WTC11 (cell line): ENCODE results near the gene KBTBD2. TPM values are rescaled to one million over a fixed set of nuclear protein-coding genes. Genes with fewer than 3 reads are reported as not detected.
A peak's percentile ranks its signal among the peaks of the same experiment; 100 is the strongest.

Experiments
- ATAC-seq: fragments of 200-7000 bp; cut with Tn5 transposase; 2 replicates; pipeline ENCODE4 v1.10.0; 2021; ENCODE audit warnings: mild to moderate bottlenecking, moderate library complexity
- CTCF ChIA-PET: fragments of 300-600 bp; sonication (Branson Sonifier 250); formaldehyde crosslinking; loops from one replicate; lab custom pipeline; 2021; ENCODE audit warnings: antibody characterized with exemption; lab: Charles Lee
- POLR2A ChIA-PET: fragments of 350-600 bp; sonication (Branson Sonifier 250); formaldehyde crosslinking; loops from one replicate; lab custom pipeline; 2021; ENCODE audit warnings: antibody characterized with exemption; lab: Charles Lee
- DNase-seq: peaks from one replicate; pipeline ENCODE4 v3.0.0; 2021; ENCODE audit warnings: low spot score
- H3K27ac Mint-ChIP-seq: 2 replicates; pipeline ENCODE4 v1.8.0; 2021; ENCODE audit warnings: mixed read lengths
- H3K27me3 Mint-ChIP-seq: 2 replicates; pipeline ENCODE4 v1.8.0; 2021; ENCODE audit warnings: low read depth, mild to moderate bottlenecking, moderate library complexity, mixed read lengths
- H3K36me3 Mint-ChIP-seq: 2 replicates; pipeline ENCODE4 v1.8.0; 2021; ENCODE audit warnings: mixed read lengths
- H3K4me1 Mint-ChIP-seq: 2 replicates; pipeline ENCODE4 v1.8.0; 2022; ENCODE audit warnings: mixed read lengths
- H3K4me3 Mint-ChIP-seq: 2 replicates; pipeline ENCODE4 v1.8.0; 2021; ENCODE audit warnings: mild to moderate bottlenecking, moderate library complexity, mixed read lengths
- H3K9me3 Mint-ChIP-seq: 2 replicates; pipeline ENCODE4 v1.8.0; 2021; ENCODE audit warnings: mixed read lengths
- AR ChIP-seq: fragments of 250-450 bp; sonication (Bioruptor Pico); IDR thresholded peaks from 2 replicates; pipeline ENCODE4 v1.9.0; 2021; ENCODE audit warnings: mild to moderate bottlenecking
- CREB1 ChIP-seq: sonication (generic); formaldehyde crosslinking; IDR thresholded peaks from 2 replicates; pipeline ENCODE4 v1.8.0; 2023; ENCODE audit warnings: mild to moderate bottlenecking, missing genetic modification reagents
- CTCF ChIP-seq: fragments of 200-600 bp; IDR thresholded peaks from 2 replicates; pipeline ENCODE4 v1.8.0; 2022; ENCODE audit warnings: antibody characterized with exemption
- E2F1 ChIP-seq: sonication (generic); formaldehyde crosslinking; IDR thresholded peaks from 2 replicates; pipeline ENCODE4 v1.8.0; 2022; ENCODE audit warnings: mild to moderate bottlenecking, missing genetic modification reagents
- ETV6 ChIP-seq: sonication (generic); formaldehyde crosslinking; IDR thresholded peaks from 2 replicates; pipeline ENCODE4 v1.8.1; 2022; ENCODE audit warnings: mild to moderate bottlenecking, missing genetic modification reagents
- FOXP4 ChIP-seq: sonication (generic); formaldehyde crosslinking; IDR thresholded peaks from 2 replicates; pipeline ENCODE4 v1.8.0; 2022; ENCODE audit warnings: mild to moderate bottlenecking, missing genetic modification reagents
- GABPB1 ChIP-seq: sonication (generic); formaldehyde crosslinking; IDR thresholded peaks from 2 replicates; pipeline ENCODE4 v1.8.1; 2023; ENCODE audit warnings: mild to moderate bottlenecking, missing genetic modification reagents
- MAX ChIP-seq: sonication (generic); formaldehyde crosslinking; IDR thresholded peaks from 2 replicates; pipeline ENCODE4 v1.8.0; 2022; ENCODE audit warnings: mild to moderate bottlenecking, missing genetic modification reagents
- NR2C2 ChIP-seq: sonication (generic); formaldehyde crosslinking; IDR thresholded peaks from 2 replicates; pipeline ENCODE4 v1.8.0; 2022; ENCODE audit warnings: mild to moderate bottlenecking, missing genetic modification reagents
- NR3C1 ChIP-seq: sonication (generic); formaldehyde crosslinking; conservative IDR thresholded peaks from 2 replicates; pipeline ENCODE4 v1.8.1; 2023; ENCODE audit warnings: low read depth, mild to moderate bottlenecking, missing genetic modification reagents
- PREB ChIP-seq: sonication (generic); formaldehyde crosslinking; IDR thresholded peaks from 2 replicates; pipeline ENCODE4 v1.8.1; 2022; ENCODE audit warnings: mild to moderate bottlenecking, missing genetic modification reagents, moderate library complexity, borderline replicate concordance
- PRRX2 ChIP-seq: fragments of 250-450 bp; sonication (Bioruptor Pico); IDR thresholded peaks from 2 replicates; pipeline ENCODE4 v1.8.0; 2021; ENCODE audit warnings: mild to moderate bottlenecking
- RELA ChIP-seq: sonication (generic); formaldehyde crosslinking; IDR thresholded peaks from 2 replicates; pipeline ENCODE4 v1.8.1; 2022; ENCODE audit warnings: missing genetic modification reagents, mild to moderate bottlenecking, borderline replicate concordance
- RORB ChIP-seq: fragments of 250-450 bp; sonication (Bioruptor Pico); IDR thresholded peaks from 2 replicates; pipeline ENCODE4 v1.9.0; 2021; ENCODE audit warnings: mild to moderate bottlenecking
- SMAD4 ChIP-seq: sonication (generic); formaldehyde crosslinking; IDR thresholded peaks from 2 replicates; pipeline ENCODE4 v1.8.0; 2022; ENCODE audit warnings: mild to moderate bottlenecking, missing genetic modification reagents
- SOX15 ChIP-seq: fragments of 250-450 bp; sonication (Bioruptor Pico); IDR thresholded peaks from 2 replicates; pipeline ENCODE4 v1.9.0; 2021; ENCODE audit warnings: mild to moderate bottlenecking
- TEAD1 ChIP-seq: sonication (generic); formaldehyde crosslinking; IDR thresholded peaks from 2 replicates; pipeline ENCODE4 v1.8.0; 2022; ENCODE audit warnings: mild to moderate bottlenecking, missing genetic modification reagents
- ZMAT4 ChIP-seq: fragments of 250-450 bp; sonication (Bioruptor Pico); IDR thresholded peaks from 2 replicates; pipeline ENCODE4 v1.9.0; 2021; ENCODE audit warnings: mild to moderate bottlenecking
- ZNF138 ChIP-seq: sonication (generic); formaldehyde crosslinking; conservative IDR thresholded peaks from 2 replicates; pipeline ENCODE4 v1.8.1; 2022; ENCODE audit warnings: mild to moderate bottlenecking, moderate library complexity, missing genetic modification reagents
- ZNF219 ChIP-seq: sonication (generic); formaldehyde crosslinking; IDR thresholded peaks from 2 replicates; pipeline ENCODE4 v1.8.0; 2023; ENCODE audit warnings: missing genetic modification reagents, mild to moderate bottlenecking, borderline replicate concordance
- ZNF232 ChIP-seq: sonication (generic); formaldehyde crosslinking; IDR thresholded peaks from 2 replicates; pipeline ENCODE4 v1.8.0; 2022; ENCODE audit warnings: mild to moderate bottlenecking, missing genetic modification reagents
- ZNF425 ChIP-seq: fragments of 250-450 bp; sonication (Bioruptor Pico); conservative IDR thresholded peaks from 2 replicates; pipeline ENCODE4 v1.9.0; 2021; ENCODE audit warnings: mild to moderate bottlenecking
- total RNA-seq: library from RNA; stranded (reverse); gene quantifications from 3 replicates; pipeline ENCODE4 v1.2.3, GENCODE V29; 2021

KBTBD2 gene
- total RNA-seq, 1 experiment from 2014 or later = 29.7 TPM

GRCh38 chr7:32892521-32893206, 1.1 kb upstream of the KBTBD2 start (continued):
- no peak for TF ChIP-seq E2F1 (CRISPR knock-in tag)

GRCh38 chr7:32891800-32892520, 400 bp upstream of the KBTBD2 start:
- Mint-ChIP-seq H3K36me3 (no peaks in the 10 kb centered on the region), H3K27ac (peak overlapping the region; percentile 99), H3K4me3 (peak overlapping the region; percentile 85), H3K9me3 (no peaks in the 10 kb centered on the region), H3K27me3 (peaks cover 14% of the 10 kb centered on the region), H3K4me1 (peaks cover 39% of the 10 kb centered on the region)
- DNase-seq (peak; percentile 97), ATAC-seq (peak; percentile 88)
- CTCF ChIA-PET = interaction anchor here (1.0 to 7.0 kb wide), 2 partner anchors 45 to 215 kb away, joined by 3 to 29 read pairs; no protein-coding TSS in a partner anchor
- POLR2A ChIA-PET = interaction anchor here (0.5 to 1.4 kb wide), 4 partner anchors 16 to 63 kb away, joined by 3 to 5 read pairs (median 4); no protein-coding TSS in a partner anchor
- TF ChIP-seq ZNF219 (CRISPR knock-in tag) (no peak), ZNF138 (CRISPR knock-in tag) (no peak), SMAD4 (CRISPR knock-in tag) (no peak), PRRX2 (CRISPR knock-in tag) (no peak), SOX15 (CRISPR knock-in tag) (no peak), ZNF232 (CRISPR knock-in tag) (no peak), ZNF425 (CRISPR knock-in tag) (no peak), GABPB1 (0 out of 2 replicates have a peak, but pooled peaks have one; percentile 32), PREB (CRISPR knock-in tag) (no peak), CREB1 (CRISPR knock-in tag) (no peak), ZMAT4 (CRISPR knock-in tag) (no peak), NR3C1 (no peak), AR (CRISPR knock-in tag) (no peak), RELA (CRISPR knock-in tag) (no peak), FOXP4 (CRISPR knock-in tag) (peak; percentile 74; the same call in 1 of the 2 replicates), NR2C2 (CRISPR knock-in tag) (no peak), MAX (CRISPR knock-in tag) (peak; percentile 67; the same call in 1 of the 2 replicates), TEAD1 (CRISPR knock-in tag) (no peak; the same call in 1 of the 2 replicates), ETV6 (CRISPR knock-in tag) (peak; percentile 86), CTCF (no peak), RORB (CRISPR knock-in tag) (no peak)
